ENCODE measurements around the gene IGFBP4. TPM values are rescaled to one million over a fixed set of nuclear protein-coding genes. Genes with fewer than 3 reads are reported as not detected.
"Not testable (repeated sequence)": the region's sequence is repeated elsewhere in the genome, so short reads cannot be mapped to it uniquely, and the experiment has no call there.

The IGFBP4 gene
- 163 and 193 TPM in 2 replicates for total RNA-seq

DNA sequence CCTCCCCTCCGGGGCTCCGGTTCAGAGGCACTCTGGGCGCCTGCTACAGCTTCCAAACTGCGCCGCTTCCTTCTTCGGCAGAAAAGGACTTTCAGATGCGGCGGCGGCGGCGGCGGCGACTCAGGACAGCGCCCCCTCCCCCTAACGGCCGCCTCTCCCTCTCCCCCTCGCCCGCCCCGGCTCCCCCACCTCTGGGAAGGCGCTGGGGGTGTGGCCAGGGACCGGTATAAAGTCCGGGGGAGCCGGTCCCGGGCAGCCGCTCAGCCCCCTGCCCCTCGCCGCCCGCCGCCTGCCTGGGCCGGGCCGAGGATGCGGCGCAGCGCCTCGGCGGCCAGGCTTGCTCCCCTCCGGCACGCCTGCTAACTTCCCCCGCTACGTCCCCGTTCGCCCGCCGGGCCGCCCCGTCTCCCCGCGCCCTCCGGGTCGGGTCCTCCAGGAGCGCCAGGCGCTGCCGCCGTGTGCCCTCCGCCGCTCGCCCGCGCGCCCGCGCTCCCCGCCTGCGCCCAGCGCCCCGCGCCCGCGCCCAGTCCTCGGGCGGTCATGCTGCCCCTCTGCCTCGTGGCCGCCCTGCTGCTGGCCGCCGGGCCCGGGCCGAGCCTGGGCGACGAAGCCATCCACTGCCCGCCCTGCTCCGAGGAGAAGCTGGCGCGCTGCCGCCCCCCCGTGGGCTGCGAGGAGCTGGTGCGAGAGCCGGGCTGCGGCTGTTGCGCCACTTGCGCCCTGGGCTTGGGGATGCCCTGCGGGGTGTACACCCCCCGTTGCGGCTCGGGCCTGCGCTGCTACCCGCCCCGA is at the start of gene IGFBP4:
TSS of gene IGFBP4 (plus strand) at position 255 of the 792 bp plus-strand sequence. CDS start at position 541, 286 bp downstream.
- peak; percentile 81 to 86 for DNase-seq (ENCODE audit: low read depth in 2 of 2)

DNA sequence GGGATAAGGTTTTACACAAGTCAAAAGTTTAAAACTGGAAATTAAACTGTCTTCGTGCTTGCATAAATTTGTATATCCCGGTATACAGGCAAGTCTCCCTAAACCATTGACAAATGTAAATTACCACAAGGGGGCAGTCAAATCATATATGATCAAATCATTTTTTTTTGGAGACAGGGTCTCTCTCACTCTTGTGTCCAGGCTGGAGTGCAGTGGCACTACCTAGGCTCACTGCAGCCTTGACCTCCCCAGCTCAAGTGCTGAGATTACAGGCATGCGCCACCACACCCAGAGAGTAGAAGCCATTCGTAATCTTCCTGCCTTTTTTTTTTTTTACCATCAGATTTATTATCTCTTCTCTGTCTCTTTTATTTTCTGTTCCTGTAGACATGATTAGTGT is 44.1 kb upstream of the IGFBP4 start:
- peak; percentile 71 to 82 for DNase-seq (ENCODE audit: low read depth in 2 of 2)

DNA sequence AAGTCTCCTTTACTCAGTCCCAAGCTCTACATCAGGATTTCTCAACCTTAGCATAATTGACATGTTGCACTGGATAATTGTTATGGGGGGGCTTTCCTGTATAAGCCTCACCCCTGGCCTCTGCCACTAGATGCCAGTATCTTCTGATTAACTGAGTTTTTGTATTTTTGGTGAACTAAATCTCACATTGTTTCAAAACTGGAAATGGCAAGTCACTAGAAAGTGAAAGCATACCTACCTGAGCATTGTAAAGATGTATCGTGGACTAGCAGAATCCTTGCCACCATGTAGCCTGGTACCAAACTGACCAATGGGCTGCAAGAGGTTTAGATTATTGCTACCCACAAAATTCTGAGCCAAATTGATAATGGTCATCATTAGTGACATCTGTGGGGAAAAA is 40.6 kb upstream of the IGFBP4 start:
- DNase-seq (ENCODE audit: low read depth in 2 of 2) = no peak

DNA sequence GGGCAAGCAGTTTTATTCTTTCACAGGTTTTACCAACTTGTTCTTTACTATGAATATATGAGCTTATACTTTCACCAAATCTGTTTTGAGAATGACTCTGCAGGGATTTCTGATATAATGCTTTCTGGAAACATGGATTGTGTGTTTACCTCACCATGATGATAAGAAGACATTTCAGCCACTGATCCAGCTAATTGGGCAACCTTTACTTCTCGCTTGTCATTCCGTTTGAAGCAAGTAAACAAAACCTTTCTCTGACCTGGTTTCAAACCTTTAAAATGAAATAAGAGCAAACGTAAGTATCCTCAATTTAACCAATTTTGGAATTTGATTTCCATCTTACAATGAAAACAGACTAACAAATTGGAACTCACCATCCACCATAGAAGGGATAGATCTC is 39.2 kb upstream of the IGFBP4 start:
- no peak for DNase-seq (ENCODE audit: low read depth in 2 of 2)

DNA sequence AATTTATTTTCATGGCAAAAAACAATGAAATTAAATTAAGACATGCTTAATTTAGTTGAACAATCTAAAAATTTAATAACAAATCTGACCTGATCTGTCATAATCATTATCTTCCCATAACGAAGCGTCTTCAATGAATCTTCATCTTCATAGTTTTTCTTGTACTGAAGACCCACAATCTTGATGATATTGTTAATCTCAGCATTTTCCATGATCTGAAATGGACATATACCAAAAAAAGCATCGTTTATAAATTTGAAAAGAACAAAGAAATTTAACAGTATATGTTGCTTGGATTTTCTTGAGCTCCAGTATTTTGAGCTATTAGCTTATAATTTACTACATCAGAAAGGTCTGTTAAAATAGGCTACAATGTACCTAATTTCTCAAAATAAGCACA is 35.8 kb upstream of the IGFBP4 start:
- no peak for DNase-seq (ENCODE audit: low read depth in 2 of 2)

DNA sequence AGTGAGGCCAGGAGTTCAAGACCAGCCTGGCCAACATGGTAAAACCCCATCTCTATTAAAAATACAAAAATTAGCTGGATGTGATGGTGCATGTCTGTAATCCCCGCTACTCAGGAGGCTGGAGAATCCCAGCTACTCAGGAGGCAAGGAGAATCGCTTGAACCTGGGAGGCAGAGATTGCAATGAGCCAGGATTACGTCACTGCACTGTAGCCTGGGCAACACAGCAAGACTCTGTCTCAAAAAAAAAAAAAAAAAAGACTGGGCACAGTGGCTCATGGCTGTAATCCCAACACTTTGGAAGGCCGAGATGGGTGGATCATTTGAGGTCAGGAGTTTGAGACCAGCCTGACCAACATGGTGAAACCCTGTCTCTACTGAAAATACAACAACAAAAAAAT is 33.7 kb upstream of the IGFBP4 start:
- DNase-seq (ENCODE audit: low read depth in 2 of 2) = not testable (repeated sequence)

DNA sequence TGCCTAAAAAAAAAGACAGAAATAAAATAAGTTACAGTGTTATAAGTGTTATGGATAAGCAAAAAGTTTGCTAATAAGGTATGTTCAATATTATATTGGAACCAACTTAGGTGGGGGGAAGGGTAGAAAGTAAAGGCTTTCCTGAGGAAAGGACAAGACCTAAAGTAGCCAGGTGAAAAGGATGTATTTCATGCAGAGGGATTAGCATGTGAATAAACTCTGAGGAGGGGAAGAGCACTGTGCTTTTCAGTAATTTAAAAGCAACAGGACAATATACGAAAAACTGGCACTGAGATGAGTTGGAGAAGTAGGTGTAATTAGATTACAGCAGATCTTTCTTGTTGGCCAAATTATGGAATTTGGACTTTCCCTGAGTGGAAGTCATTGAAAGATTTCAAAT is 33.2 kb upstream of the IGFBP4 start:
- no peak for DNase-seq (ENCODE audit: low read depth in 2 of 2)

DNA sequence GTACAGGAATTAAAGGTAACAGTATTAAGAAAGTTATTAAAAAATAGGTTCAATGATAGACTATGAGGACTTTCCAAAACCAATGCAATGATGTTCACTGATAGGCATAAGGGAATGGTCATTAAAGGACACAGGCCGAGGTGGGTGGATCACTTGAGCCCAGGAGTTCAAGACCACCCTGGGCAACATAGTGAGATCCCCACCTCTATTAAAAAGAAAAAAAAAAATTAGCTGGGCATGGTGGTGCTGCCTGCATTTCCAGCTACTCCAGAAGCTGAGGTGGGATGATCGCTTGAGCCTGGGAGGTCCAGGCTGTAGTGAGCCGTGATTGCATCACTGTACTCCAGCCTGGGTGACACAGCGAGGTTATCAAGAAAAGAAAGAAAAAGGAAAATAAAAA is 31.4 kb upstream of the IGFBP4 start:
- DNase-seq (ENCODE audit: low read depth in 2 of 2) = no peak

DNA sequence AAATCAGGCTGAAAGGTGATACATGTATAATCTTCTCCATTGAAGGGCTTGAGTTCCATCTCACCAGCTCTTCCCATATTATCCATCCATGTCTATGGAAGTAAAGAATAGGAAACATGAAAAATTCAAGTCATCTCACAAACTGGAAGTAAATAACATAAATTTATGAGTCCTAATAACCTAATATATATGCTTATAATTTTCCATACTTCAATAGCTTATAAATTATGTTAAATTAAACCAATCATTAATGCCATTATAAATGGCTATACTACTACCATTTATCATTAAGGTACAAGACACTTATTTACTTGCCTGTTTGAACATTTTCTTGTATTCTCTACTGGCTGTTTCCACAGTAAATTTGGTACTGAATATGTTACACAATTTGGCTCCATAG is 30.4 kb upstream of the IGFBP4 start:
- DNase-seq (ENCODE audit: low read depth in 2 of 2) = no peak

DNA sequence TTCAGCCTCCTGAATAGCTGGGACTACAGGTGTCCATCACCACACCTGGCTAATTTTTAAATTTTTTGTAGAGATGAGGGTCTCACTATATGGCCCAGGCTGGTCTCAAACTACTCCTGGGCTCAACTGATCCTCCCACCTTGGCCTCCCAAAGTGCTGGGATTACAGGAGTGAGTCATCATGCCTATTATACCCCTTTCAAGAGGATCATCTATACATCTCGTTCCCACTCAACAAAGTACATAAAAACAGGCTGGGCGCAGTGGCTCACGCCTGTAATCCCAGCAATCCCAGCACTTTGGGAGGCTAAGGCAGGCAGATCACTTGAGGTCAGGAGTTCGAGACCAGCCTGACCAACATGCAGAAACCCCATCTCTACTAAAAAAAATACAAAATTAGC is 28.9 kb upstream of the IGFBP4 start:
- DNase-seq (ENCODE audit: low read depth in 2 of 2) = not testable (repeated sequence)

DNA sequence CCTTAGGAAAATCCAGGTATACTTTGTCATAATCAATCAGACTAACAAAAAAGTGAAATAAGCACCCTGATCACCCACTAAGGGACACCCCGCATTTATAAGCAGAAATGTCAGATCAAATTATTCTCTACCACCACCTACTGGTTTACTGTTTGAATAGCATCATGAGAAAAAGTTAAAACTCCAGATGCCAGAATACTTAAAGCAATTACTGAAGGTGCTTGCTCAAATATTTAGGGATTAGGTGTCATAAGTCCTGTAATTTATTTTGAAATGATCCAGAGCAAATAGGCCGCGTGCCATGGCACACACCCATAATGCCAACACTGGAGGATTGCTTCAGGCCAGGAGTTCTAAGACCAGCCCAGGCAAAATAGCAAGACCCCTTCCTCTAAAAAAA is 27.9 kb upstream of the IGFBP4 start:
- peak; percentile 53 to 62 for DNase-seq (ENCODE audit: low read depth in 2 of 2)

DNA sequence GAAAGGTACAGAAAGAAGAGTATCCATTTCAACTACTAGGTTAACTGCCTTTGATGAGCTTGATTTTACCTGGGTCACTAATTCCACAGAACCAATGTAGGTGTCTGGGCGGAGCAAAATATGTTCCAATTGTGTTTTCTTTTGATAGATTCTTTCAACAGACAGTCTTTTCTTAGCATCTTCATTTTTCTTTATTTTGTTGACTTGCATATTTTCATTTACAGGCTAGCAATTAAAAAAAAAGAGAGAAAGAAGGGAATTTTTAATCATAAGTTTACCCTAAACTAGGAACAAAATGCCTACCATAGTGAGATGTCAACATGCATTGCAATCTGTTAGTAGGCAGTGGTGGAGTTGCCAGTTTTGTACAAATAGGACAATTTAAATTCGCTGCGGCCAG is 26.6 kb upstream of the IGFBP4 start:
- DNase-seq (ENCODE audit: low read depth in 2 of 2) = no peak

DNA sequence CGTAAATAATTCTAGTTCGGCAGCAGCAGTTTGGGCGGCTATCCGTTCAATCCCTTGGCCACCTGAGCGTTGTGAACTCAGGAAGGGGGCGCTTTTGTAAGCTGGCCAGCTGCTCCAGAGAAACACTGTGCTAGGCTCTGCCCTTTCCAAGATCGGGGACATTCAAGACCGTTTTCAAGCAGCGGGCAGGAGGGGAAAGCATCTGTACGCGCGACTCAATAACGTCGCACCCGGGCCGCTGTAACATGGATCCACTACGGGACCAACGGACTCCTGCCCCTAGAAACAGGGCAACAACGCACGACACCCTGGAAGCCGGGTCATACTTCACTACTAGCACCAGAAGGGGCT is 26.0 kb upstream of the IGFBP4 start:
- DNase-seq (ENCODE audit: low read depth in 2 of 2) = peak in 1 of 2 donors; percentile 27

DNA sequence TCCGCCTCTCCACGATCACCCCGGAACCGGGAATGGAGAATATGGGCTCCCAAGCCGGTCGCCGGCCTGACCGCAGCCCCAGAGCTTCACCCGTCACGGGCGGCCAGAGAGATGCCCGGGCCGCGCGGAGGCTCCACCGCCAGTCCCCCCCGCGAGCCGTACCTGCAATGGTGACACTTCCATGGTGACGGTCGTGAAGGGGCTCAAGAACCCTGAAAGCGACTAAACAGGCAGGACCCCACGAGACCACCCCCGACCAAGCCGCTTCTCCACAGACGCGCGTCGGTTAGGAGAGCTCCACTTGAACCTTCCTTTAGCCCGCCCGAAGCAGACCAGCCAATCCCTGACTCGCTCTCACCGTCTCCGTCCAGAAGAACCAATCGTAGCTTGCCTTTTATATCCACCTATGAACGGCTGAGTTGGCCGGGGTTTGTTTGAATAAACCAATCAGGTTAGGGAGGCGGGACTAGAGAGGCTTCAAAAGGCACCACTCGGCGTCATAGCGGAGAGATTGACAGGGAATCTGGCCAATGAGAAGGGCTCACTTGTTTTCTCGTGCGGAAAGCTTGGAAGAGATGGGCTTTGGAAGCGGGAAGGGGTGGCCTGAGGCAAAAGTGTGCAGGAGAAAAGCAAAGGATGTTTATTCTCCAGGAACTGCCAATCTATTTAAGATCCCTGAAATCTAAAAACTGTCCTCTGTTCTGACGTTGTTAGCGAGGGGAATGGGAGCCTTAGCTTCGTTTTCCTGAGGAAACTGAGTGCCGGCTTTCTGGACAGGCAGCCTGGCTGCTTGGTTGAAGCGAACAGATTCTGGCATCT is 25.4 kb upstream of the IGFBP4 start, which contains the start of gene TOP2A:
TSS of gene TOP2A (minus strand) at position 288 of the 819 bp plus-strand sequence. CDS start at position 183, 105 bp downstream.
- DNase-seq (ENCODE audit: low read depth in 2 of 2) = peak; percentile 100

DNA sequence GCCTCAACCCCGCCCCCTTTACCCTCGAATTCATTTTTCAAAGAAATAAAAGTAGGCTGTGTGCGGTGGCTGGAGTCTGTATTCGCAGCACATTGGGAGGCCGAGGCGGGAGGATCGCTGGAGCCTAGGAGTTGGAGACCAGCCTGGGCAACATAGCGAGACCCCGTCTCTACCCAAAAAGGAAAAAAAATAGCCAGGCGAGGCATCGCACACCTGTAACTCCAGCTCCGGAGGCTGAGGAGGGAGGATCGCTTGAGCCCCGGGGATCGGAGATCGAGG is 24.9 kb upstream of the IGFBP4 start:
- DNase-seq (ENCODE audit: low read depth in 2 of 2) = no peak

DNA sequence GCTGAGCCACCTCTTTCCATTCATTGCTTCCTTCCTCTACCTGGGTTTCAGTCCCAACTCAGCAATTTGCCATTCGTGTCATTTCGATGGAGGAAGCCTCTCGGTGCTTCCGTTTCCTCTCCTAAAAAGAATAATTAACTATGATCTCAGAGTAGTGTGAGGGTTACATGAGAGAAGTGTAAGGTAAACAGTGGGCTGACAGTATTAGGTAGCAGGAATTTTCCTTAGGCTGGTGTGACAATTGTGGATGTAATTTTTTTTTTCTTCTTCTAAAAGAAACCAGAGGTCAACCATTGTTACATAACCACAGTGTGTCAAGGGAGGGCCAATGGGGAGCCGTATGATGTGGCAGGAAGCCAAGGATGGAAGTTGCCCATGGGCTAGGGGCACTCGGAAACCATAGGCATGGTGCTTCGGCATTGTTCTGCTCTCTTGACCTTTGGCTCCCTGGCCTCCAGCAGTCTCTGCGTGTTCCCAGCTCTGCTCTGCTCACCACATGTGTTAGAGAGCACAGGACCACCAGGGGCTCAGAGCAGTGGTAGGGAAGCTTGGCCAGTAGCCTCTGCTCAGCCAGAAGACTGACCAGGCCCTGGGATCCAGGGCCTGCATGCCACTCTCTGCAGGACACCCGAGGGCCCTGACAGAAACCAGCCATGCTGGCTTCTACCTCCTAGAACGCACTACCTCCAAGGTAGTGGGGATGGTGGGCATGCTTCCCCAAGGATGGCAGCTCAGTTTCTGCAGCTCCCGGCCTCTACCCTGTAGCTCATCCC is 23.5 kb upstream of the IGFBP4 start:
- DNase-seq (ENCODE audit: low read depth in 2 of 2) = peak; percentile 30 to 88

DNA sequence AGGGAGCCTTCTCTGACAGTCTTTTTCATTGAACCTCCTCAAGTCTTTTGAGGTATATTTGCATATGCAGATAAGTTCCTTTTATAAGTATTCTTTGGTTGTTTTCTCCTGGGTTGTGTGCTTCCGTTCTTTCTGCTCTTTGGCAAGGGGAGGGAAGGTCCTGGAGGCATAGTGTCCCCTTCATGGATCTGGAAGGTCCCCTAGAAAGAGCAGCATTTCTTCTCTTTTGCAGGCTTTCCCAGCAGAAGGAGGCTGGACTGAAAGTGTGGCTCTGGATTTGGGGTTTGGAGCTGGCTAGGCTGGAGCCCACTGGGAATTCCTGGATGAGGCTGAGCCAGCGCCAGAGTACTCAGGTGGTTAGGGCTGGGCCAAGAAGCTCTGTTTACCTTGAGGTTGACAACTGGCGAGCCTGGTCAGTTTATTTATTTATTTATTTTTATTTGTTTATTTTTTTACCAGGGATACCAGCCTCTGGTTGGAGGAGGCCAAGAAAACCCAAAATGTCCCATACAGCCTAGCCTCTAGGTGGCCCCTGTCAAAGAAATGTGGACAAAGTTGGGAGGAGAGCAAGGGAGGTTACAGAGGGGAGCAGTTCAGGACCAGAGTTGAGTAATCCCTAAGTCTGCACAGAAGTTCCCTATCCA is 20.1 kb upstream of the IGFBP4 start:
- no peak for DNase-seq (ENCODE audit: low read depth in 2 of 2)

DNA sequence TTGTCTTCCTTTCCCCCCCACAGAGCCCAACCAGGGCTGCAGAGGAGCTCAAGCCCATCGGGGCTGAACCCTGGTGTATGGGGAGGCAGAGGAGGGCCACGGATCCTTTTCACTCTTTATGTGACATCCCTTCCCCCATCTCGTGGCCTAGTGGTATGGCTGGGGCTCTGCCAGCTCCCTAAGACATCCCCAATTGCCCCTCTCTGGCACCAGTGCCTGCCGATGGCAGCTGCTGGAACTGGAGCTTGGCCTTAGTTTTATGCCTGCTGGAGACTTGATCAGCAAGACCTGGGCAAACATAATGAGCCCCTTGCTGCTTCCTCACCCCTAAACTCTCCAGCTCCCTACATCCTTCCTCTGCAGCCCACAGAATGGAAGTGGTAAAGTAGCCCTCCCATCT is 17.5 kb upstream of the IGFBP4 start:
- DNase-seq (ENCODE audit: low read depth in 2 of 2) = no peak

DNA sequence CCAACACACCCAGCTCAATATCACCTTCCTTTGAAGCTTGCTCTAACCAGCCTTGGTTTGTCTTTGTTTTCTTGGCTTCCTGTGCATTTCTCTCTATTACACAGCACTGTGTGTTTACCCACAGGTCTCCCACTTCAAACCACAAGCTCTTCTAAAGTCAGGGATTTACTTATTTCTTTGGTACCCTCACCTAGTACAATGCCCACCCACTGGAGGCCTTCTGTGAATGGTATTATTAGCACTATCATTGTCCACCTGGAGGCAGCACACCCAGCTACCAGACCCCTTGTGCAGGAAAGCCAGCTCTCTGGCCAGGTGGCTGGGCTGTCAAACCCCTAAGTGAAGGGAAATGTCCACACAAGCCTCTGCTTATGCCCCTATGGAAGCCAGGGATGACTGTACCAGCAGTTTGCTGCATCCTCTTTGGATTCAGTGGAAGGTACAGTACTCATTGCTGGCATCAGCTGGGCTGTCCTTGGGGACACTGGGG is 16.2 kb upstream of the IGFBP4 start:
- DNase-seq (ENCODE audit: low read depth in 2 of 2) = no peak

DNA sequence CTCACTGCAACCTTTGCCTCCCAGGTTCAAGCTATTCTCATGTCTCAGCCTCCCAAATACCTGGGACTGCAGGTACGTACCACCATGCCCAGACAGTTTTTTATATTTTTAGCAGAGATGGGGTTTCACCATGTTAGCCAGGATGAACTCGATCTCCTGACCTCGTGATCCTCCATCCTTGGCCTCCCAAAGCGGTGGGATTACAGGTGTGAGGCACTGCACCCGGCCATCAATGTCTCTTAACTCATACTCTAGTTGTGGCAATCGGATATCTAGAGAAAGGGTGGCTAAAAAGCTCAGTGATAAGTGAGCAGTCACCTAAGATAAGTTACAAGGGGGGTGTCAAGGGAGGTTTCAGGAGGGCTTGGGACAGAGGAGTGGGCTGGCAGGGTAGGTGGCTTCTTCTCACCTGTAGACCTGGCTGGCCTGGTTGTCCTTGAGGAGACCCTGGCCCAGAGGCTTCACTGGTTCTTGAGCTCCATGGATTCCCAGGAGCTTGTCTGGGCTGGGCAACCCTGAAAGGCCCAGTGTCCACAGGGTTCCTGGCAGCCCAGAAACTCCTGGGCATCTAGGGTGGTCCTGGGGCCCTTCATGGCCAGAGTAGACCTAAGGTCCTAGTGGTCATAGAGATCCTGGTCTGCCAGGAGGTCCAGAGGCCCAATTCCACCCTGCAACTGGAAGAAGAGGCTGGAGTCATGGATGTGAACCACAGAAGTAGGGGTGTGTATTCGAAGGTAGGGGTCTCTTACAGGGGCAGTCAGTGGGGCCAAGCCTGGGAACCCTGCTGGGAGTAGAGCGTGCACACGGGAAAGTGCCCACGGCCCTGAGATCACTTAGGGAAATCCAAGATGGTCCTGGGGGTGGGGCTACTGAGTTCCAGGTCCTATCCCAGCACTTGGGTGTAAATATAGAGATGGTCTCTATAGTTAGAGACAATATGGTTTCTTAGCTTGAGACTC is 12.7 kb upstream of the IGFBP4 start:
- no peak for DNase-seq (ENCODE audit: low read depth in 2 of 2)

Data from lung microvascular endothelial cell (primary cell).